ENCODE measurements around the gene PRDM16.

Gene PRDM16

DNA sequence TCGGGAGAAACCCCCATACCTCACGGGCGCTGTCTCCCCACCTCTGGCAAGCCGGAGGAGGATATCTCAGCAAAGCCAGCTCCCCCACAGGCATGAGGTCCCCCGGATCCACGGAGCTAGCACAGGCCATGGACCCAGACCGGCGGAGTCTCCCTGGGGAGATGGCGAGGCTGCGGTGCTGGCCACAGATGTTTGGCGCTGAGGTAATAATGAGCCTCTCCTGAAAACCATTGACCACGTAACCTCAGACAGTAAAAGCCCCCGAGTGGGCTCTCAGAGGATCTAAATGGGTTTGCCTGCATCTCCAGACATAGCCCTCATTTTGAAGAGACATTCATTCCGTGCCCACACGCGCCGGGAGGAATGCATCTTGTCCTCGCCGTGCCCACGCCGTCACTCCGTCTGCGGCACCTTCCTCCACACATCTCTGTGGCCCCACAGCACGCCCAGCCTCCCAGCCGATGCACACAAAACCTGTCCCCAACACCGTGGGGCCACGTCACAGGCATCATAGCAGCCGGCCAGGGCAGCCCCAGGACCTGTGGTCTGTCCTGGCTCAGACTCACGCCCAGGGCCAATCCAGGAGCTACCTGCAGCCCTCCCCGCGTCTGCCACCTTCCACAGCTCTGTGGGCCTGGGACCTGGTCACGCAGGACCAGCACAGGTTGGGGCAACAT, 150.9 kb downstream of the PRDM16 start:
- no peak for DNase-seq (ENCODE audit: extremely low read depth in 1 of 2, low read depth in 1 of 2)

DNA sequence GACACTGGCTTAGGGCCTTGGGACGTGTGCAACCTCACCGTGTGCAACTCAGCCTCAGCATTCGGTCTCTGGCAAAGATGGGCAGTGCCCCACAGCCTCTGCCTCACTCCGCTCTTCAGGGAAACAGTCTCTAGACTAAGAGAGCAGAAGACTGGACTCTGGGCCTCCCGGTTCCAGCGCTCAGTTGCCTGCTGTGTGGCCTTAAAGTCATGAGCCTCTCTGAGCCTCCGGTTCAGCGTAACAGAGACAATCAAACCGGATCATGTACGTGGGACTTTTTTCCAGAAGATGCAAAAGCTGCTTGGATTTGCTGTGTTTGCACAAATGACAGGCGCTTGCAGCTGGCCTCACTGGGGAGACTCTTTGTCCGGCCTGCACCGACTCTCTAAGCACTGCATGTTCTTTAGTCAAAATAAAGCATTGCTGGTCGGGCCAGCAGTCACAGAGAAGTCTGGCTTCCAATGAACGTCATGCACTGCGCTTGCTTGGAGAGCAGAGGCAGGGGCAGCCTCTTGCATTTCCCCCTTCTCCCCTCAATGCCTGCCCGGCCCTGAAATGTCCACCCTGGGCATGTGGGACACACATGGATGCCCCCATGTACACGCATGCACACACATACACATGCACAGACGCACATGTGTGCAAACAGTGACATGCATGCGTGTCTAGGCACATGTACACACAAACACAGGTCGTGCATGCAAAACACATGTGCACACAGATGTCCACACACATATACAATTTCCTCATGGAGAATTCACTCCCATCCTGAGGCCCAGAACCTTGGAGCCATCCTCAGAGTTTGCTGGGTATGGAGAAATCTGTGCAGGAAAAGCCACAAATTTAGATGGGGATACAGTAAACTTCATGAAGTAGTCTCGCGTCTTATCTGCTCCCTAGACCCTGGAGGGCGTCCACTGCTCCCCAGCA, 152.4 kb downstream of the PRDM16 start:
- no peak for DNase-seq (ENCODE audit: extremely low read depth in 1 of 2, low read depth in 1 of 2)

GRCh38 chr1:3222042-3222692, 153.2 kb downstream of the PRDM16 start:
- no peak for DNase-seq (ENCODE audit: extremely low read depth in 1 of 2, low read depth in 1 of 2)

- no peak for DNase-seq (ENCODE audit: extremely low read depth in 1 of 2, low read depth in 1 of 2)
Measured at GRCh38 chr1:3225661-3226060, 156.7 kb downstream of the PRDM16 start.

- no peak for DNase-seq (ENCODE audit: extremely low read depth in 1 of 2, low read depth in 1 of 2)
Measured at GRCh38 chr1:3226191-3226590, 157.2 kb downstream of the PRDM16 start.

DNA sequence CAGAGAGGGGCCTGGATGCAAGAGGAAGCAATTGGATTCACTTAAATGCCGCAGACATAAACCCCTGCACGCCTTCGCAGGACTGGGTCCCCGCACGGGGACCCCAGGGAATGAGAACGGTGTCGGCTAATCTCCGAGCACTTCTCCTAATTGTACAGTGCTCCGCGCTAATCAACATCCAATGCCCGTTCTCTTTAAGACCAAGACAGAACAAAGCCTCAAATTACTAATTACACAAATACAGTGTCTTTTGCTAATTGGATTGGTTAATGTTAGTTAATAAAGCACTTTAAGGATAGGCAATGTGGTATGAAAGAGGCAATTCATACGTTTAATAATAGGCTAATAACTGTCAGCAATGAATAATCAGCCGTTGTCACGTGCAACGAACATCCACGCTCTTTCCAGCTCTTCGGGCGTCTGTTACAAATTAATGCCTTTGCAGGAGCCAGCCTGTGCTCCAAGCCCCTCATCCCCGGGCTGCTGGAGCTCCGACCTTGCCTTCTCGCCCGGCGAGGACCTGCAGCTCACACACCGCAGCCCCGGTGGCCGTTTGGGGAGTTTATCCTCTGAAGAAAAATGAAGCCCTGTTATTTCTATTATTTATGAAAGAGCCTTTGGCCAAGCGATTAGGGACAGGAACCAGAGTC, 157.8 kb downstream of the PRDM16 start:
- DNase-seq (ENCODE audit: extremely low read depth in 1 of 2, low read depth in 1 of 2) = no peak

DNA sequence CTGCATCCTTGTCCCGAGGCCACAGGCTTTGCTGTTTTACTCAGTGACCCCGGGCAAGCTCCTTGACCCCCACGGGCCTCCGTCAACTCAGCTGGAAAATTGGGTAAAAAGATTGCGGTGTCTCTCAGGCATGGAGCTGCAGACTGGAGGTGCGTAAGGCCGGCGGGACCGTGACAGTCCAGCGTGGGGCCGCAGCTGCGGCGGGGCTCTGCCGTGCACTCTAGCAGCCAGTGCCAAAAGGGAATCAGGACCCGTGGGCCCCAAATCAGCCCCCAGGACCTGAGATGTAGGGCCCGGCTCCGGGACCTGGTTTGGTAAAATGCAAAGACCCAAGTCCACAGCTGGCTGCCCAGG, 158.3 kb downstream of the PRDM16 start:
- DNase-seq (ENCODE audit: extremely low read depth in 1 of 2, low read depth in 1 of 2) = no peak

DNA sequence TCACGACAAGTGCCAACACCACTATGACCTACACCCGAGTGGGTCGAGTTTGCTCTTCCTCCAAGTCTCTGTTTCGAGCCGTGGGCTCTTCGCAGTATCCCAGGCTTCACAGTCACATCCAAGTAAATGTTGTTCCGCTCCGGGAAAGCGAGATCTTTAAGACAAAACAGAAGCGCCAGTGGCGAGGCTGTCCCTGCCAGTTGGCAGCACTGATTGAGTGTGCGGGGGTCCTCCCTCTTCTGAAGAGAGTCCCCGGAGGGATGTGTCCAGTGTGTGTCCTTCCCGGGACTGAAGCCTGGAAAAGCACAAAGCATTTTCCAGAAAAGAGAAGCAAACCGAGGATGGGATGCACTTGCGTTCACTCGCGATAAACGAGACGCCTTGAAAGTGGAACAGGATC, 158.9 kb downstream of the PRDM16 start:
- no peak for DNase-seq (ENCODE audit: extremely low read depth in 1 of 2, low read depth in 1 of 2)

GRCh38 chr1:3229081-3229725, 160.2 kb downstream of the PRDM16 start:
- no peak for DNase-seq (ENCODE audit: extremely low read depth in 1 of 2, low read depth in 1 of 2)

DNA sequence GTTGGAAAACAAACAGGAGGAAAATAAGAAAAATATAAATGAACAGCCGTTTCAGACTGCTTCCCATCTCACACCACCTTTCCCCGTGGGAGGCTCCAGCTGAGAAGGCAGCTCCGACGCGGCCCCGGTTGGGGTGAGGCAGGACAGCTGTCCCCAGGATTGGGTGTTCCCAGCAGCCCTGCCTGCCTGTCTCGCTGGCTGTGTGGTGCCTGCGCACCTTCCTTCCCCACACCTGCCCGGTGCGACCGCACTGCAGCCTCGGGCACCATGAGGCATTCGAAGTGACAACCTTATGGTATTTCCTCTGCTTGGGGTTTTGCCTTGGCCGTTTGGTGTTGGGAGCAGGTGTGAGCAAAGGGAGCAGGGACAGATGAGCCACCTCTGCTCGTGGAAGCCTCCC, 161.6 kb downstream of the PRDM16 start:
- no peak for DNase-seq (ENCODE audit: extremely low read depth in 1 of 2, low read depth in 1 of 2)

DNA sequence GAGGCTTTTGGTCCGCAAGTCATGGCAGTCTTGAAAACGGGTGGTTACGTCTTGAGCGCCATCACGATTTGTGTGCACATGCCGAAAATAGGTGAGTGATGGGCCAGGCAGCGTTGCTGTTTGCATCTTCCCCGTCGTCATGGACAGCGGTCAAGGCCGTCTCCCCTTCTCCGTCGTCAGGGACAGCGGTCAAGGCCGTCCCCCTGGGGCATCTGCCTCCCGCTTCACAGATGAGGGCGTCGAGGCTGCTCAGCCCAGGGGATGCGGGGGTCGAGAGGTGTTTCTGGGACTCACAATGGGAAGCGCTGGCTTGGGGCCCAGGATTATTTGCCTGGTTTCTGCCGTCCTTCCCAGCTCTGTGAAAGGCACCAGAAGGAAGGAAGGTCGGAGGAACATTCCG, 162.2 kb downstream of the PRDM16 start:
- DNase-seq (ENCODE audit: extremely low read depth in 1 of 2, low read depth in 1 of 2) = no peak

- no peak for DNase-seq (ENCODE audit: extremely low read depth in 1 of 2, low read depth in 1 of 2)
Measured at GRCh38 chr1:3231826-3232225, 162.8 kb downstream of the PRDM16 start.

DNA sequence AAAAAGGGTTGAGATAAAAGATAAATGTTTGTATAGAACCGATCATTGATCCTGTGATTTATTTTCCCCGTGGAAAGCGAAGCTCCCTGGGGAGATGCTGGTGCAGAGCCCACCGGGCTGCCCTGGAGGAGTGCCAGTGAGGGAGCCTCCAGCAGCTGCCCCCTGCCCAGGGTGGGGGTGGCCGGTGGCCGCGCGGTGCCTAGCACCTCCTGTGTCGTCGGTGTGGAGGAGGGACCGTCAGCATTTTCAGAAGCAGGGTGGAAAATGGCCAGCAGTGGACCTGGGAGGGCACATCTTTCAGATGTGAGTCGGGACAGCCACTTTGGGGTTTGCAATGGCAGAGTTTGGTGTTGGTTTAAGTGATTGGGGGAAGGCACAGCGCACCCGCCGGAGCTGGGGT, 164.0 kb downstream of the PRDM16 start:
- DNase-seq (ENCODE audit: extremely low read depth in 1 of 2, low read depth in 1 of 2) = no peak

- no peak for DNase-seq (ENCODE audit: extremely low read depth in 1 of 2, low read depth in 1 of 2)
Measured at GRCh38 chr1:3233551-3233950, 164.5 kb downstream of the PRDM16 start.

- no peak for DNase-seq (ENCODE audit: extremely low read depth in 1 of 2, low read depth in 1 of 2)
Measured at GRCh38 chr1:3234281-3234680, 165.3 kb downstream of the PRDM16 start.

DNA sequence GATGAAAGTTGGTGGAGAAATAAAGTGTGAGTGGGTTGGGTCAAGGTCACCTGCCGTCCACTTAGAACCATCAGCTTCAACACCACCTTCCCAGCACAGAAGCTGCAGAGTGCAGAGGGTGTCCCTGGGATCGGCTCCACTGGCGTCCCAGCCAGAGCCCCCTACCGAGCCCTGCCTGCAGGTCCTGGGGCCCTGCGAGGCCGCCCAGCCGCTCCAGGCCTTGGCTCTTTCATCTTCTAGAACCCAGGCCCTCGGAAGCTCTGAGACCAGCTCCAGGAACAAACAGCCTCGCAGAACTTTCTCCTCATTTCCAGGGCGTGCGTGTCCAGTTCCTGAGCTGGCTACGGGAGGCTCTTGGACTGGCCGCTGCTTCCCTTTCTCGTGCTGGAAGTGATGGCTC, 166.0 kb downstream of the PRDM16 start:
- DNase-seq (ENCODE audit: extremely low read depth in 1 of 2, low read depth in 1 of 2) = no peak

DNA sequence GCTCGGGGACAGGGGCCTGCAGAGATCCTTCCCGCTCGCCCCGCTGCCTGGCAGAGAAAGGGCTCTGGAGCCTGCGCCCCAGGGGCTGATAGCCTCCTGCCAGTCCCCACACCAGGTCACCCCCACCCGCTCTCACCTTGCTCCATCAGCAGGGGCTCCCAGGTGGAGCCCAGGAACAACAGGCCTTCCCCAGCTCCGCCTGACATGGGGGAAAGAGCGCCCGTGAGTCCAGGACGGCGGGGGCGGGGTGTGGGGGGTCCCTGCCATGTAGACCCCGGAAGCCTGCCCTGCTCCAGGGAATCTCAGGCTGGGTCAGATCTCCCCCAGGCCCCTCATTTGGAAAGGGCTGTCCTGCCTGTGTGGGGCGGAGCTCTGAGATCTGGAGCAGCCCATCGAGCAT, 166.5 kb downstream of the PRDM16 start:
- no peak for DNase-seq (ENCODE audit: extremely low read depth in 1 of 2, low read depth in 1 of 2)

- no peak for DNase-seq (ENCODE audit: extremely low read depth in 1 of 2, low read depth in 1 of 2)
Measured at GRCh38 chr1:3236361-3236760, 167.4 kb downstream of the PRDM16 start.

- DNase-seq (ENCODE audit: extremely low read depth in 1 of 2, low read depth in 1 of 2) = no peak
Measured at GRCh38 chr1:3236955-3237354, 168.0 kb downstream of the PRDM16 start.

GRCh38 chr1:3237570-3237969, 168.6 kb downstream of the PRDM16 start:
- no peak for DNase-seq (ENCODE audit: extremely low read depth in 1 of 2, low read depth in 1 of 2)
